Fibroblast of skin of scalp (primary cell): ENCODE results near the gene TNRC6B.
"Not testable (repeated sequence)": the region's sequence is repeated elsewhere in the genome, so short reads cannot be mapped to it uniquely, and the experiment has no call there.

Source experiments
- DNase-seq: peaks from one replicate; pipeline ENCODE4 v3.0.0-alpha.2; 2013

TNRC6B gene

GRCh38 chr22:40368016-40368415 is 190.3 kb downstream of the TNRC6B start:
- no peak for DNase-seq

DNA sequence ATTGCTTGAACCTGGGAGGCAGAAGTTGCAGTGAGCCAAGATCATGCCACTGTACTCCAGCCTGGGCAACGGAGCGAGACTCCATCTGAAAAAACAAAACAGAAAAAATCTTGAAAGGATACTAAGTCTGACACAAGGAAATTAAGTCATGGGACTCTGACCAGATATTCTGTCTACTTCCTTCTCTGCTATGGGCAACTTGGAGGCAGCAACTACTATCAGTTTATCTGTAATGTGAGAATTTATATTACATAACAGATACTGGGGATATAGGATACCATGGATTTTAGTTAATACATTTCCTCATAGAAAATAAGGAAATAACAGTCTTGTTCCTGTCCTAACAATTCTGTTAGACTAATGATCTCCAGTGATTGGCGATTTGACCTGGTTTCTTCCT is 191.1 kb downstream of the TNRC6B start:
- no peak for DNase-seq

GRCh38 chr22:40374567-40374966 is 196.8 kb downstream of the TNRC6B start:
- no peak for DNase-seq

DNA sequence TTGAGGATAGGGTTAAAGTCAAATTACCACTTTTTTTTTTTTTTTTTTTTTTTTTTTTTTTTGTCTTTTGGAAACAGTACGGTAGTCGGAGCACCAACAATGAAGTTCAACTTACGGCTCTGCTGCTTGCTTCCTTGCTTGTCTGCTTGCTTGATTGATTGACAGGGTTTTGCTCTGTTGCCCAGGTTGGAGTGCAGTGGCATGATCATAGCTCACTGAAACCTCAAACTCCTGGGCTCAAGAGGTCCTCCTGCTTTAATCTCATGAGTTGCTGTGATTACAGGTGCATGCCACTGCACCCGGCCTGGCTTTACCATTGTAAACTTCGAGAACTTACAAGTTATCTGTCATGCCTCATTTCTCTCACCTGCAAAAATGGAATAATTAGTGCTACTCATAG is 198.4 kb downstream of the TNRC6B start:
- no peak for DNase-seq

DNA sequence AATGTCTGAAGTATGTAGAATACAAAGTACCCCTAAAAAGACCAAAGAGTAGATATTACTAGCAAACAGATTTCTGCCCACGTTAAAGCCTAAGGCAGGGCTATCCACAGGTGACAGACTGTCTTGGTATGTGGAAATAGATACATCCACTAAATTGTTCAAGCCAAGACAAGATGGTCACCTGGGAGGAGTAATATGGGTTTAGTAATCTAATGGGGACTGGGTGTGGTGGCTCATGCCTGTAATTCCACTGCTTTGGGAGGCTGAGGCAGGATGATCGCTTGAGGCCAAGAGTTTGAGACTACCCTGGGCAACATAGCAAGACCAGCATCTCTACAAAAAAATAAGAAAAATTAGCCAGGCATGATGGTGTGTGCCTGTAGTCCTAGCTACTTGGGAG is 200.2 kb downstream of the TNRC6B start:
- DNase-seq = no peak

- DNase-seq = not testable (repeated sequence)
These were observed 200.7 kb downstream of the TNRC6B start for GRCh38 chr22:40378448-40378847.

GRCh38 chr22:40381461-40381860 is 203.7 kb downstream of the TNRC6B start:
- no peak for DNase-seq

- peak; percentile 70 for DNase-seq
These were observed 206.2 kb downstream of the TNRC6B start for GRCh38 chr22:40383905-40384304.

GRCh38 chr22:40385036-40385782 is 207.5 kb downstream of the TNRC6B start:
- no peak for DNase-seq
